Measurements from ENCODE around the gene TCN2.

The TCN2 gene

DNA sequence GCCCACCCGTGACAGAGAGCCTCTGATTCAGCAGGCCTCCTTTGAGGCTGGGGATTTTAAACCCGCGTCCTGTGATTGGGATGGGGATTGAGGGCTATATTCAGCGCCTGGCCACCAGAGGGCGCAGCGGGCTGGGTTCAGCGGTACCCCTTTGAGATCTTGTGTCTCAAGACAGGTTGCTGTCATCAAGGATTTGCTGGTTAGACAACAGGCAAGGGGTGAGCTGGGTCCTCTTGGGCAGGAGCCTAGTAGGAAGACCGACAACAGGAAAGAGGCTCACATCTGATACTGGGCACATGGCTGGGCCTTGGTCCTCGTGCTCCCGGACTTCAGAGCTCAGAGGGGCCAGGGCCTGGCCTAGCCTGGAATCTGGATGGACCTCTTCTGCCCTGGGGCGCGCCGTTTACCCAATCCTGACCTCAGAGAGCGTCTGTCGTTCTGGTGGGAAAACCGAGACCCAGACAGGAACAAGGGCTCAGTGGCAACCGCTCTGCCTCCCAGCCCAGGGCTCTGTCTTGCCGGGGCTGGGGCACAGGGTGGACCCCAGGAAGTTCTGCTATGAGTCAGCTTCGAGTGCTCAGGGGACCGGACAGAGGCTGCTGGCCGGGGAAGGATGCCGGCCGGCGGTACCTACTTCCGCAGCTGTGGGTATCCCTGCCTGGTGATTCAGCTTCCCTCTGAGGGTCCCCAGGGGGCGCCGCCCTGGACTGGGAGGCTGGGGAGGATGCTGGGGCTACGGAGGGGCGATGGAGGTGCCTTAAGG is 27.7 kb downstream of the TCN2 start:
- ChIA-PET POLR2A (ENCODE audit: low non-redundant PET) (no interaction called here), CTCF (interaction anchor here (0.6 to 4.0 kb wide), 7 partner anchors 10 to 121 kb away, joined by 3 to 33 read pairs (median 4); partner anchors contain the start of genes PES1 and TCN2)
- DNase-seq (ENCODE audit: low spot score): peak; percentile 85
- peak overlapping the region; percentile 85 for H3K27ac ChIP-seq
- TF ChIP-seq, protein P1, sequence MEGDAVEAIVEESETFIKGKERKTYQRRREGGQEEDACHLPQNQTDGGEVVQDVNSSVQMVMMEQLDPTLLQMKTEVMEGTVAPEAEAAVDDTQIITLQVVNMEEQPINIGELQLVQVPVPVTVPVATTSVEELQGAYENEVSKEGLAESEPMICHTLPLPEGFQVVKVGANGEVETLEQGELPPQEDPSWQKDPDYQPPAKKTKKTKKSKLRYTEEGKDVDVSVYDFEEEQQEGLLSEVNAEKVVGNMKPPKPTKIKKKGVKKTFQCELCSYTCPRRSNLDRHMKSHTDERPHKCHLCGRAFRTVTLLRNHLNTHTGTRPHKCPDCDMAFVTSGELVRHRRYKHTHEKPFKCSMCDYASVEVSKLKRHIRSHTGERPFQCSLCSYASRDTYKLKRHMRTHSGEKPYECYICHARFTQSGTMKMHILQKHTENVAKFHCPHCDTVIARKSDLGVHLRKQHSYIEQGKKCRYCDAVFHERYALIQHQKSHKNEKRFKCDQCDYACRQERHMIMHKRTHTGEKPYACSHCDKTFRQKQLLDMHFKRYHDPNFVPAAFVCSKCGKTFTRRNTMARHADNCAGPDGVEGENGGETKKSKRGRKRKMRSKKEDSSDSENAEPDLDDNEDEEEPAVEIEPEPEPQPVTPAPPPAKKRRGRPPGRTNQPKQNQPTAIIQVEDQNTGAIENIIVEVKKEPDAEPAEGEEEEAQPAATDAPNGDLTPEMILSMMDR (conservative IDR thresholded peaks at IDR 0.05; ENCODE audit: low read depth): peak; percentile 88

GRCh38 chr22:30635273-30636225 is 28.6 kb downstream of the TCN2 start, which contains the start of gene SLC35E4:
Gene SLC35E4 (plus strand): TSS chr22:30635781. CDS start chr22:30636451, 670 bp downstream.
- TF ChIP-seq, protein P1 (conservative IDR thresholded peaks at IDR 0.05; ENCODE audit: low read depth): no peak
- peak; percentile 84 for DNase-seq (ENCODE audit: low spot score)
- POLR2A ChIA-PET (ENCODE audit: low non-redundant PET): no interaction called here
- H3K27ac ChIP-seq: peak within 1 kb of the TSS; percentile 85
- CTCF ChIA-PET: interaction anchor here (1.0 to 4.0 kb wide), 3 partner anchors 14 to 120 kb away, joined by 3 to 33 read pairs (median 4); partner anchors contain the start of gene PES1

- TF ChIP-seq, protein P1 (conservative IDR thresholded peaks at IDR 0.05; ENCODE audit: low read depth): no peak
- H3K27ac ChIP-seq: peak overlapping the region; percentile 85
- no peak for DNase-seq (ENCODE audit: low spot score)
- ChIA-PET CTCF (interaction anchor here (1.0 to 4.0 kb wide), 2 partner anchors 13 to 119 kb away, joined by 4 to 33 read pairs; no protein-coding TSS in a partner anchor), POLR2A (ENCODE audit: low non-redundant PET) (no interaction called here)
These were observed 29.5 kb downstream of the TCN2 start for GRCh38 chr22:30636226-30637077.

DNA sequence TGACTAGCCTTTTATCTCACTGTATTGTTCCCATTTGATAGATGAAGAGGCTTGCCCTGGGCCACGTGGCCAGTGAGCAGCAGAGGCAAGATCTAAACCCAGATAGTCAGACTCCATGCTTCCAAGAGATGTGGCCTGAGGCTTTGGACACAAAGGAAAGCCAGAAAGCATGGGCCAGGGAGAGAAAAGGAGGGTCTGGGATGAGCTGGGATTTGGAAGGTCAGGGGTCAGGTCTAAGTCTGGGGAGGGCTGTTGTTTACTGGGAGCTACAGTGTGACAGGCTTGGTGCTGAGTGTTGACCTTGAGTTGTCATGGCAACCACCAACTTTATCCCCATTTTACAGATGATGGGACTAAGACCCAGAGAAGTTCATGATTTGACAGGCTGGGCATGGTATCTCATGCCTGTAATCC is 30.7 kb downstream of the TCN2 start:
- ChIA-PET POLR2A (ENCODE audit: low non-redundant PET) (no interaction called here), CTCF (no interaction called here)
- DNase-seq (ENCODE audit: low spot score): no peak
- H3K27ac ChIP-seq: no peak overlapping the region
- TF ChIP-seq, protein P1 (conservative IDR thresholded peaks at IDR 0.05; ENCODE audit: low read depth): no peak

DNA sequence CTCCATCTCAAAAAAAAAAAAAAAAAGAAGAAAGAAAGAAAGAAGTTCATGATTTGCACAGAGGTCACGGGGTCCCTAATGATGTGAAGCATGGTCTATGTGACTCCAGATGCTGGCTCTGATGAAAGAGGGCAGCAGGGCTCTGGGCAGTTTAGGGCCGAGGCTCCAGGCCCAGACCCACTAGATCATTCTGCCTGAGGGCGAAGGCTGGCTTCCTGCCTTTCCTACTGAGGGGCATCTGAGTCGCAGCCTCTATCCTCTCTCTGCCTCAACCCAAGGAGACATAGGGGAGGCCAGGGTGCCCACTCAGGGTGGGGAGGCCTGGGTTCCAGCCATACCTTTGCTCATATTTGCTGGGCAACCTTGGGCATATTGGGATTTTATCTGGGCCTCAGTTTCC is 33.4 kb downstream of the TCN2 start:
- ChIA-PET POLR2A (ENCODE audit: low non-redundant PET) (no interaction called here), CTCF (no interaction called here)
- H3K27ac ChIP-seq: no peak overlapping the region
- DNase-seq (ENCODE audit: low spot score): no peak
- TF ChIP-seq, protein P1 (conservative IDR thresholded peaks at IDR 0.05; ENCODE audit: low read depth): no peak
